Thoracic aorta (tissue), 2 donors: ENCODE measurements around the gene MDP1. TPM values are rescaled to one million over a fixed set of nuclear protein-coding genes. Genes with fewer than 3 reads are reported as not detected.
A peak's percentile ranks its signal among the peaks of the same experiment; 100 is the strongest.

Source experiments
- ATAC-seq: fragments of 150-250 bp; one replicate; pipeline ENCODE4 v1.8.0; 2017; ENCODE audit warnings: low read depth; ENCODE audit not compliant: insufficient number of reproducible peaks, low FRiP score
- DNase-seq: peaks from one replicate; pipeline ENCODE4 v3.0.0-alpha.2; 2020; ENCODE audit warnings: low spot score
- H3K27ac ChIP-seq, 2 donors: fragments of 200-600 bp; sonication (generic); 1 replicate in 1 of 2; 2 replicates in 1 of 2; pipeline ENCODE4 v1.5.1; 2016; ENCODE audit warnings: mild to moderate bottlenecking in 2 of 2, moderate library complexity in 2 of 2
- H3K27me3 ChIP-seq: fragments of 200-600 bp; sonication (generic); replicated peaks from 2 replicates; pipeline ENCODE4 v1.6.0; 2016; ENCODE audit warnings: mild to moderate bottlenecking; ENCODE audit not compliant: insufficient read depth
- H3K36me3 ChIP-seq: fragments of 200-600 bp; sonication (generic); one replicate; pipeline ENCODE4 v1.5.1; 2016
- H3K4me1 ChIP-seq, 2 donors: fragments of 200-600 bp; sonication (generic); 1 replicate in 1 of 2; 2 replicates in 1 of 2; pipeline versions ENCODE4 v1.5.1 to v1.6.0; 2016; ENCODE audit warnings: low read depth in 2 of 2, mild to moderate bottlenecking in 1 of 2; ENCODE audit not compliant: control insufficient read depth in 1 of 2
- H3K4me3 ChIP-seq: fragments of 200-600 bp; sonication (generic); 2 replicates; pipeline ENCODE4 v1.5.1; 2016; ENCODE audit warnings: mild to moderate bottlenecking
- H3K9me3 ChIP-seq: fragments of 200-600 bp; sonication (generic); 2 replicates; pipeline ENCODE4 v1.5.1; 2016
- CTCF ChIP-seq: fragments of 200-600 bp; sonication (generic); IDR thresholded peaks from one replicate; pipeline ENCODE4 v1.5.1; 2019; ENCODE audit warnings: antibody characterized with exemption
- total RNA-seq, 2 donors: library from RNA; depleted of rRNA; stranded (reverse); fragments of >200 nt; gene quantifications; one replicate each; pipeline versions ENCODE4 v1.1.0 to v1.2.3, GENCODE V29; 2016

Gene MDP1
- total RNA-seq, 2 donors from 2014 or later = 15.7 to 24.0 TPM

- Histone ChIP-seq H3K4me1 (peaks cover 11 to 25% of the 10 kb centered on the region in 2 donors), H3K9me3 (no peaks in the 10 kb centered on the region), H3K27me3 (no peaks in the 10 kb centered on the region), H3K27ac (no peak overlapping the region), H3K4me3 (no peak overlapping the region), H3K36me3 (peaks cover 15% of the 10 kb centered on the region)
- DNase-seq (no peak), ATAC-seq (no peak)
- TF ChIP-seq CTCF = no peak
Observed at GRCh38 chr14:24198814-24199524, 16.9 kb downstream of the MDP1 start.

GRCh38 chr14:24197056-24197450, 18.8 kb downstream of the MDP1 start:
- no peak for ATAC-seq
- H3K36me3 ChIP-seq = peaks cover 14% of the 10 kb centered on the region
- no peaks in the 10 kb centered on the region for H3K9me3 ChIP-seq
- no peak overlapping the region for H3K27ac ChIP-seq
- H3K4me3 ChIP-seq = no peak overlapping the region
- no peak for TF ChIP-seq CTCF
- peaks cover 11 to 27% of the 10 kb centered on the region in 2 donors for H3K4me1 ChIP-seq
- no peaks in the 10 kb centered on the region for H3K27me3 ChIP-seq
- DNase-seq = no peak

- Histone ChIP-seq H3K36me3 (peaks cover 16% of the 10 kb centered on the region), H3K9me3 (no peaks in the 10 kb centered on the region), H3K4me3 (peak overlapping the region; percentile 88), H3K27ac (peak overlapping the region; percentile 91 to 93), H3K27me3 (no peaks in the 10 kb centered on the region), H3K4me1 (peaks cover 11 to 27% of the 10 kb centered on the region in 2 donors)
- no peak for ATAC-seq
- no peak for TF ChIP-seq CTCF
- no peak for DNase-seq
Observed at GRCh38 chr14:24196071-24197055, 19.5 kb downstream of the MDP1 start.

GRCh38 chr14:24195186-24196070, 20.4 kb downstream of the MDP1 start, which contains the start of gene TM9SF1:
TSS of gene TM9SF1 (minus strand) at chr14:24195441. CDS start at chr14:24195019, 422 bp downstream.
- Histone ChIP-seq H3K9me3 (no peaks in the 10 kb centered on the region), H3K4me1 (peaks cover 11 to 27% of the 10 kb centered on the region in 2 donors), H3K36me3 (peaks cover 12% of the 10 kb centered on the region), H3K27ac (peak within 1 kb of the TSS; percentile 91 to 93), H3K4me3 (peak within 1 kb of the TSS; percentile 88), H3K27me3 (no peaks in the 10 kb centered on the region)
- DNase-seq = peak; percentile 27
- peak; percentile 92 for ATAC-seq
- TF ChIP-seq CTCF = no peak
